HepG2 (cell line): Measurements from ENCODE around the gene SLC25A47. TPM values are rescaled to one million over a fixed set of nuclear protein-coding genes. Genes with fewer than 3 reads are reported as not detected.

ENCODE experiments used
- CBX2 ChIP-seq, 2 experiments: fragments of 200-600 bp in 1 of 2; sonication (generic); formaldehyde crosslinking in 1 of 2; IDR thresholded peaks; 2 replicates each; pipeline versions ENCODE4 v1.7.0 to v1.8.1; 2018 to 2022; ENCODE audit warnings: low read depth in 2 of 2, low read length in 1 of 2, mild to moderate bottlenecking in 1 of 2, missing genetic modification reagents in 1 of 2
- CENPX ChIP-seq: sonication (generic); formaldehyde crosslinking; IDR thresholded peaks from 2 replicates; pipeline ENCODE4 v1.9.0; 2021; ENCODE audit warnings: mild to moderate bottlenecking, missing genetic modification reagents, moderate library complexity
- DPF2 ChIP-seq: sonication (generic); formaldehyde crosslinking; IDR thresholded peaks from 2 replicates; pipeline ENCODE4 v1.4.0; 2020; ENCODE audit warnings: mild to moderate bottlenecking, low read depth, missing genetic modification reagents, borderline replicate concordance
- GATAD2A ChIP-seq: IDR thresholded peaks from 2 replicates; pipeline ENCODE4 v1.6.1; 2016
- HMGXB3 ChIP-seq: sonication (generic); formaldehyde crosslinking; IDR thresholded peaks from 2 replicates; pipeline ENCODE4 v1.4.0; 2020; ENCODE audit warnings: missing genetic modification reagents, borderline replicate concordance
- HNF4A ChIP-seq: sonication (generic); formaldehyde crosslinking; IDR thresholded peaks from 2 replicates; pipeline ENCODE4 v1.4.0; 2020; ENCODE audit warnings: missing genetic modification reagents
- HOXA3 ChIP-seq: sonication (generic); formaldehyde crosslinking; IDR thresholded peaks from 2 replicates; pipeline ENCODE4 v1.5.0; 2020; ENCODE audit warnings: missing genetic modification reagents
- KLF11 ChIP-seq: IDR thresholded peaks from 2 replicates; pipeline ENCODE4 v1.6.1; 2016; ENCODE audit warnings: missing compliant biosample characterization
- KLF15 ChIP-seq: sonication (generic); formaldehyde crosslinking; IDR thresholded peaks from 2 replicates; pipeline ENCODE4 v1.8.1; 2023; ENCODE audit warnings: borderline replicate concordance, mild to moderate bottlenecking, inconsistent platforms, missing genetic modification reagents, mixed read lengths
- KLF6 ChIP-seq: IDR thresholded peaks from 2 replicates; pipeline ENCODE4 v1.8.0; 2016; ENCODE audit warnings: missing biosample characterization, missing genetic modification reagents
- MIER3 ChIP-seq: IDR thresholded peaks from 2 replicates; pipeline ENCODE4 v1.6.1; 2016; ENCODE audit warnings: missing compliant biosample characterization, borderline replicate concordance
- REL ChIP-seq: sonication (generic); formaldehyde crosslinking; conservative IDR thresholded peaks from 2 replicates; pipeline ENCODE4 v1.8.0; 2022; ENCODE audit warnings: mild to moderate bottlenecking, missing genetic modification reagents, moderate library complexity
- SALL1 ChIP-seq: sonication (generic); formaldehyde crosslinking; IDR thresholded peaks from 2 replicates; pipeline ENCODE4 v1.8.0; 2022; ENCODE audit warnings: mild to moderate bottlenecking, missing genetic modification reagents
- SIN3B ChIP-seq: fragments of 150-350 bp; IDR thresholded peaks from 2 replicates; pipeline ENCODE4 v1.6.1; 2014; ENCODE audit warnings: low read length
- TBX3 ChIP-seq: fragments of 450-650 bp; IDR thresholded peaks from 2 replicates; pipeline ENCODE4 v1.6.1; 2017; ENCODE audit warnings: antibody characterized with exemption, mild to moderate bottlenecking, inconsistent platforms, borderline replicate concordance
- ZNF3 ChIP-seq: IDR thresholded peaks from 2 replicates; pipeline ENCODE4 v1.7.0; 2017; ENCODE audit warnings: inconsistent platforms
- ZNF335 ChIP-seq: sonication (generic); formaldehyde crosslinking; IDR thresholded peaks from 2 replicates; pipeline ENCODE4 v1.4.0; 2020; ENCODE audit warnings: missing genetic modification reagents
- ZNF589 ChIP-seq: sonication (generic); formaldehyde crosslinking; conservative IDR thresholded peaks from 2 replicates; pipeline ENCODE4 v1.8.0; 2022; ENCODE audit warnings: mild to moderate bottlenecking, moderate library complexity, missing genetic modification reagents
- ZSCAN5A ChIP-seq: sonication (generic); formaldehyde crosslinking; IDR thresholded peaks from 2 replicates; pipeline ENCODE4 v1.8.0; 2022; ENCODE audit warnings: mild to moderate bottlenecking, missing genetic modification reagents, borderline replicate concordance
- polyA plus RNA-seq, 8 experiments: library from polyadenylated mRNA; depleted of rRNA in 3 of 8; stranded (reverse) in 7 of 8; unstranded in 1 of 8; fragments of >200 nt; fragmentation: Illumina TruSeq in 4 of 8; extraction: Trizol in 4 of 8; gene quantifications; 2 replicates each; pipeline versions ENCODE4 v1.2.1 to v1.2.3, GENCODE V29; 2011 to 2016; ENCODE audit warnings: low read depth in 4 of 8, missing spikeins in 1 of 8, mixed read lengths in 1 of 8; ENCODE audit not compliant: insufficient read depth in 1 of 8
- total RNA-seq, 5 experiments: library from RNA; depleted of rRNA; stranded (reverse); fragments of >200 nt; fragmentation: Illumina TruSeq; extraction: Trizol; gene quantifications; 2 replicates each; pipeline ENCODE4 v1.2.3, GENCODE V29; 2016; ENCODE audit warnings: low read depth in 1 of 5
- TF ChIP-seq, protein P1 (sequence below): sonication (generic); formaldehyde crosslinking; IDR thresholded peaks from 2 replicates; pipeline ENCODE4 v1.8.1; 2023; ENCODE audit warnings: mild to moderate bottlenecking, missing genetic modification reagents, borderline replicate concordance
- TF ChIP-seq, protein P2 (sequence below): sonication (generic); formaldehyde crosslinking; conservative IDR thresholded peaks from 2 replicates; pipeline ENCODE4 v1.4.0; 2020; ENCODE audit warnings: mild to moderate bottlenecking, missing genetic modification reagents, moderate library complexity

SLC25A47 gene
- total and polyA plus RNA-seq, 2 of the 13 experiments (the other 11 are each of a cell fraction or from before 2014, with no cell fraction given), result 1.0 to 1.7 TPM

GRCh38 chr14:100290607-100291304 lies 32.4 kb upstream of the SLC25A47 start (continued):
- TF ChIP-seq ZSCAN5A (CRISPR knock-in tag) (no peak), DPF2 (CRISPR knock-in tag) (peak; percentile 85), ZNF335 (no peak), TBX3 (peak; percentile 68; the same call in 1 of the 2 replicates), KLF15 (CRISPR knock-in tag) (no peak), SIN3B (no peak), MIER3 (CRISPR knock-in tag) (peak; percentile 78; the same call in 1 of the 2 replicates), GATAD2A (peak; percentile 89), KLF6 (CRISPR knock-in tag) (no peak), REL (CRISPR knock-in tag) (no peak), CENPX (CRISPR knock-in tag) (no peak), HMGXB3 (CRISPR knock-in tag) (no peak), HOXA3 (CRISPR knock-in tag) (peak; percentile 88), SALL1 (peak; percentile 94), CBX2 (IDR thresholded peaks at IDR 0.05; ENCODE audit: low read depth, low read length) (no peak), CBX2 (CRISPR knock-in tag; IDR thresholded peaks at IDR 0.05; ENCODE audit: low read depth) (no peak), ZNF589 (CRISPR knock-in tag) (no peak; the same call in 1 of the 2 replicates), ZNF3 (CRISPR knock-in tag) (no peak), HNF4A (peak; percentile 98), KLF11 (CRISPR knock-in tag) (no peak)
- TF ChIP-seq, protein P1, sequence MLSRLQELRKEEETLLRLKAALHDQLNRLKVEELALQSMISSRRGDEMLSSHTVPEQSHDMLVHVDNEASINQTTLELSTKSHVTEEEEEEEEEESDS (CRISPR knock-in tag), result no peak
- TF ChIP-seq, protein P2, sequence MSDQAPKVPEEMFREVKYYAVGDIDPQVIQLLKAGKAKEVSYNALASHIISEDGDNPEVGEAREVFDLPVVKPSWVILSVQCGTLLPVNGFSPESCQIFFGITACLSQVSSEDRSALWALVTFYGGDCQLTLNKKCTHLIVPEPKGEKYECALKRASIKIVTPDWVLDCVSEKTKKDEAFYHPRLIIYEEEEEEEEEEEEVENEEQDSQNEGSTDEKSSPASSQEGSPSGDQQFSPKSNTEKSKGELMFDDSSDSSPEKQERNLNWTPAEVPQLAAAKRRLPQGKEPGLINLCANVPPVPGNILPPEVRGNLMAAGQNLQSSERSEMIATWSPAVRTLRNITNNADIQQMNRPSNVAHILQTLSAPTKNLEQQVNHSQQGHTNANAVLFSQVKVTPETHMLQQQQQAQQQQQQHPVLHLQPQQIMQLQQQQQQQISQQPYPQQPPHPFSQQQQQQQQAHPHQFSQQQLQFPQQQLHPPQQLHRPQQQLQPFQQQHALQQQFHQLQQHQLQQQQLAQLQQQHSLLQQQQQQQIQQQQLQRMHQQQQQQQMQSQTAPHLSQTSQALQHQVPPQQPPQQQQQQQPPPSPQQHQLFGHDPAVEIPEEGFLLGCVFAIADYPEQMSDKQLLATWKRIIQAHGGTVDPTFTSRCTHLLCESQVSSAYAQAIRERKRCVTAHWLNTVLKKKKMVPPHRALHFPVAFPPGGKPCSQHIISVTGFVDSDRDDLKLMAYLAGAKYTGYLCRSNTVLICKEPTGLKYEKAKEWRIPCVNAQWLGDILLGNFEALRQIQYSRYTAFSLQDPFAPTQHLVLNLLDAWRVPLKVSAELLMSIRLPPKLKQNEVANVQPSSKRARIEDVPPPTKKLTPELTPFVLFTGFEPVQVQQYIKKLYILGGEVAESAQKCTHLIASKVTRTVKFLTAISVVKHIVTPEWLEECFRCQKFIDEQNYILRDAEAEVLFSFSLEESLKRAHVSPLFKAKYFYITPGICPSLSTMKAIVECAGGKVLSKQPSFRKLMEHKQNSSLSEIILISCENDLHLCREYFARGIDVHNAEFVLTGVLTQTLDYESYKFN, result peak; percentile 97
